ENCODE data around the gene FAIM2.

DNA sequence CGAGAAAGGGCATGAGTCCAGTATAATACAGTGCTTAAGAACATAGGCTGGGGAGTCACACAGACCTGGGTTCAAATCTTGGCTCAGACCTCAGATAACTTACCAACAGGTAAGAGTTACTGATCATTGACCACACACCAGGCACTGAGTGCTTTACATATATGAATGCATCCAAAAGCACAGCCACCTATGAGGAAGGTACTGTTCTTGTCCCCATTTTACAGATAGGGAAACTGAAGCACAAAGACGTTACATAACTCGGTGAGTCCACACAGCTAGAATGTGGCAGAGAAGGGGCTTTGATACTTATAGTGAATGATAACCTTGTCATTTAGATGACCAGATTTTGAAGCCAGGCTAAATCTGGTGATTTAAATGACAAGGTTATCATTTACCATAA is 27.6 kb downstream of the FAIM2 start:
- TF ChIP-seq EZH2 (IDR thresholded peaks at IDR 0.05; ENCODE audit: insufficient read depth, poor library complexity, severe bottlenecking) = no peak
- TF ChIP-seq EZH2phosphoT487 (IDR thresholded peaks at IDR 0.05; ENCODE audit: insufficient read depth, low read depth) = no peak

All from GM23248 (cell line).